Vagina (tissue), 2 donors: ENCODE results near the gene GP1BA.

Experiments
- CTCF ChIP-seq, 3 experiments: fragments of 450-650 bp in 2 of 3; fragments of 200-600 bp in 1 of 3; sonication (generic) in 1 of 3; IDR thresholded peaks; one replicate each; pipeline ENCODE4 v1.5.1; 2017 to 2019; ENCODE audit warnings: antibody characterized with exemption in 3 of 3, mild to moderate bottlenecking in 2 of 3, moderate library complexity in 2 of 3
- POLR2A ChIP-seq, 2 donors: fragments of 450-650 bp; IDR thresholded peaks; one replicate each; pipeline ENCODE4 v1.6.1; 2017; ENCODE audit warnings: antibody characterized with exemption in 2 of 2, mild to moderate bottlenecking in 2 of 2, moderate library complexity in 2 of 2
- POLR2AphosphoS5 ChIP-seq, 2 donors: sonication (generic); formaldehyde crosslinking; IDR thresholded peaks; one replicate each; pipeline ENCODE4 v1.9.0; 2017; ENCODE audit warnings: antibody characterized with exemption in 2 of 2, mild to moderate bottlenecking in 2 of 2, low read depth in 1 of 2; ENCODE audit not compliant: insufficient read depth in 1 of 2

DNA sequence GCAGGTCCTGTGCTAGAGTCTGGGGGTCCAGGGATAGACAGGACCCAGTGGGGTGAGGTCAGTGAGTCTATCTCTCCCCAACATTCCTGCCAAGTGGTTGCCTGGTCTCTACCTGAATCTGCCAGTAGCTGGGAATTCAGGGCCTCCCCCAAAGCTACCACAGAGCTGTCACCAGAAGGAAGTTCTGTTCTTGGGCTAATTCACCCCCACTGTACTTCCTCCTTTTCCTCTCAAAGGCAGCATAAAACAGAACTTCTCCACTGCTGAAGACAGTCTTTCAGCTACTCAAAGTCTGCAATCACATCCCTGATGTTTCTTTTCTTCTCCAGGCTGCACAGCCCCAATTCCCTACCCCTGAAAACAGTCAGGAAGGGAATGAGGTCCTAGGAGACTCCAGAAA, 46.6 kb downstream of the GP1BA start:
- TF ChIP-seq POLR2AphosphoS5 (IDR thresholded peaks at IDR 0.05; ENCODE audit: insufficient read depth in 1 of 2, low read depth in 1 of 2), result no peak
- no peak for TF ChIP-seq CTCF (IDR thresholded peaks at IDR 0.05)
- TF ChIP-seq POLR2A (IDR thresholded peaks at IDR 0.05), result no peak
